Activated CD4-positive, alpha-beta T cell treated with anti-CD3 and anti-CD28 coated beads for 36 hours (primary cell): ENCODE results near the gene STOML3. TPM values are rescaled to one million over a fixed set of nuclear protein-coding genes. Genes with fewer than 3 reads are reported as not detected.

Experiments
- ATAC-seq: fragments of 200-7000 bp; cut with Tn5 transposase; one replicate; pipeline ENCODE4 v1.10.0; 2021; ENCODE audit warnings: mild to moderate bottlenecking, moderate library complexity
- CTCF ChIA-PET: fragments of 350-600 bp; sonication (Branson Sonifier 250); formaldehyde crosslinking; loops from one replicate; lab custom pipeline; 2021; ENCODE audit warnings: antibody characterized with exemption; lab: Charles Lee
- POLR2A ChIA-PET: fragments of 350-600 bp; sonication (Branson Sonifier 250); formaldehyde crosslinking; loops from one replicate; lab custom pipeline; 2021; ENCODE audit warnings: antibody characterized with exemption, inconsistent platforms; lab: Charles Lee
- DNase-seq: peaks from one replicate; pipeline ENCODE4 v3.0.0-alpha.2; 2020
- H3K27ac Mint-ChIP-seq: one replicate; pipeline ENCODE4 v1.8.0; 2021; ENCODE audit warnings: mixed read lengths
- H3K27me3 Mint-ChIP-seq: one replicate; pipeline ENCODE4 v1.8.0; 2021; ENCODE audit warnings: mixed read lengths
- H3K36me3 Mint-ChIP-seq: one replicate; pipeline ENCODE4 v1.8.0; 2021; ENCODE audit warnings: low read depth, mixed read lengths
- H3K4me1 Mint-ChIP-seq: one replicate; pipeline ENCODE4 v1.8.0; 2021; ENCODE audit warnings: mixed read lengths
- H3K4me3 Mint-ChIP-seq: one replicate; pipeline ENCODE4 v1.8.0; 2021; ENCODE audit warnings: mild to moderate bottlenecking, moderate library complexity, mixed read lengths
- H3K9me3 Mint-ChIP-seq: one replicate; pipeline ENCODE4 v1.8.0; 2021; ENCODE audit warnings: low read depth, mixed read lengths
- intact Hi-C, 2 experiments: fragments of 100-400 bp; cut with DNase I in 1 of 2; cut with micrococcal nuclease in 1 of 2; formaldehyde crosslinking; loops; one replicate each; pipeline versions ENCODE4 v1.14.2 to v1.15.1; 2022 to 2024; cut with DNase I, micrococcal nuclease
- total RNA-seq, 2 experiments: library from RNA; stranded (reverse); gene quantifications; one replicate each; pipeline ENCODE4 v1.2.3, GENCODE V29; 2021

Gene STOML3
- not detected for total RNA-seq

DNA sequence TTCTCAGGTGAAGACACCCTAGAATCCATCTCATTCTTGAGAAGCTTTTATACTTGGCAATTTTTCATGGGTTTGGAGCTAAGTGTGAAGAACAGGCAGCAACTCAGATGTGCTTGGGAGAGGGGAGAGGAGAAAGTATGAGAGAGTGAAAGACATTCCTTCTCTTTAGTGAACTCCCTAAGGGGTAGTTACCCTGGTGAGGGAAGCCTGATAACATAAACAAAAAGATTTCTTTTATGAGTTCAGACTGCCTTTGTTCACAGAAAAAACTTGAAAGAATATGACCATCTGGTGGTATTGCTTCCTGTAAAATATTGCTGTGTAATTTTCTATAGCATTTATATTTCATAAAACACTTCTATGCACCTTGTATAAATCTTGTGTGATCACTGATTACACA lies at the start of gene STOML3:
Gene STOML3, minus strand, starts transcription at position 139 of the 400 bp plus-strand sequence. Its CDS starts 110 bp downstream, at position 29.
- Mint-ChIP-seq H3K36me3 (no peaks in the 10 kb centered on the region), H3K9me3 (no peaks in the 10 kb centered on the region), H3K27ac (no peak within 1 kb of the TSS), H3K27me3 (no peaks in the 10 kb centered on the region), H3K4me3 (no peak within 1 kb of the TSS), H3K4me1 (peaks cover 4% of the 10 kb centered on the region)
- ChIA-PET CTCF (no interaction called here), POLR2A (no interaction called here)
- intact Hi-C loops: no loop called here
- no peak for ATAC-seq
- DNase-seq: no peak

DNA sequence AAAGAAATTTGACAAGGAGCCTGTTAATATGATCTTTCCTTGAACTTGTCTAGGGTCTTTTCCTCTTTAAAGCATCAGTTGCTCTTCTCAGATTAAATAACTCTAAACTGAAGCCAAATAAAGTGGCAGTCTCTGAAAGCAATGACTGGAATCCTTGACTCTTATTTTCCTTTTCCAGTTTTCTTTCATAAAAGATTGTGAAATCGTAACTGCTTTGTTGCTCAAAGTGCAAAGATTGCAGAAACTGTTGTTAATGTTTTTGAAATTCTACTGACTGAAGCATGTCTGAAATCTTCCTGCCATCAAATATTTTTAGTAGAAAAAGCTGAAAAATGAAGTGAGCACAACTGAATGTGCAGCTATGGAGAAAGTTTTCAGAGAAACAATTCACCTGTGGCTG lies 49.6 kb upstream of the STOML3 start:
- ChIA-PET CTCF (interaction anchor here (1.0 kb wide), 2 partner anchors 11 to 576 kb away, joined by 4 to 6 read pairs; no protein-coding TSS in a partner anchor), POLR2A (no interaction called here)
- H3K4me1 Mint-ChIP-seq: peaks cover 33% of the 10 kb centered on the region
- intact Hi-C loops: no loop called here
- H3K27ac Mint-ChIP-seq: peak overlapping the region; percentile 42
- peak overlapping the region; percentile 98 for H3K4me3 Mint-ChIP-seq
- no peaks in the 10 kb centered on the region for H3K9me3 Mint-ChIP-seq
- no peak for DNase-seq
- H3K36me3 Mint-ChIP-seq: peaks cover 16% of the 10 kb centered on the region
- no peaks in the 10 kb centered on the region for H3K27me3 Mint-ChIP-seq
- ATAC-seq: no peak

DNA sequence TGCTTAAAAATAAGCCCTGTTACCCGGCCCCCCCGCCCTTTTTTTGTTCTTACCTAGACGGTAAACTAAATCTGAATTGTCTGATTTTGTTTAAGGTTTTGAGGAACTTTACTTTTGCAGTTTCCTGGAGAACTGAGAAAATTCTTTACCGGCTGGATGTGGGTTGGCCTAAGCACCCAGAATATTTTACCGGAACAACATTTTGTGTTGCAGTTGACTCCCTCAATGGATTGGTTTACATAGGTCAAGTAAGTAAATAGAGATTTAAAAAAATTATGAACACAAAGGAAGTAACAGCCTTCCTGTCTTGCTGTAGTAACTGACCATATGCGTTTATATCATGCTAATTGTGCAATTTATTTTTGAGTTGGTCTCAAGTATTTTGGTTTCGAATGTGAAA lies 48.4 kb upstream of the STOML3 start:
- peak overlapping the region; percentile 97 for H3K27ac Mint-ChIP-seq
- H3K36me3 Mint-ChIP-seq: peaks cover 14% of the 10 kb centered on the region
- POLR2A ChIA-PET: interaction anchor here (2.1 kb wide), 1 partner anchor 57 kb away, joined by 7 read pairs; no protein-coding TSS in a partner anchor
- ATAC-seq (no peak), DNase-seq (no peak)
- intact Hi-C loops: loop anchor here (2.0 to 10.0 kb wide), 5 partner anchors 58 to 1736 kb away; partner anchors contain the start of genes LHFPL6 (in 2 of the 2), COG6 (in 1 of the 2) and MRPS31 (in 1 of the 2)
- no peaks in the 10 kb centered on the region for H3K27me3 Mint-ChIP-seq
- H3K4me3 Mint-ChIP-seq: peak overlapping the region; percentile 98
- no peaks in the 10 kb centered on the region for H3K9me3 Mint-ChIP-seq
- CTCF ChIA-PET: interaction anchor here (0.8 to 1.1 kb wide), 2 partner anchors 12 to 173 kb away, joined by 3 to 4 read pairs; no protein-coding TSS in a partner anchor
- peaks cover 36% of the 10 kb centered on the region for H3K4me1 Mint-ChIP-seq

- POLR2A ChIA-PET: interaction anchor here (1.2 to 2.1 kb wide), 2 partner anchors 10 to 57 kb away, joined by 6 to 7 read pairs; no protein-coding TSS in a partner anchor
- intact Hi-C loops: loop anchor here (1.0 to 10.0 kb wide), 8 partner anchors 57 to 1736 kb away; partner anchors contain the start of genes LHFPL6 (in 2 of the 2), COG6 (in 1 of the 2), MRPS31 (in 1 of the 2) and UFM1 (in 1 of the 2)
- peak; percentile 82 for DNase-seq
- Mint-ChIP-seq H3K4me1 (peaks cover 41% of the 10 kb centered on the region), H3K27ac (peak overlapping the region; percentile 97), H3K9me3 (no peaks in the 10 kb centered on the region), H3K4me3 (peak overlapping the region; percentile 98), H3K36me3 (peaks cover 14% of the 10 kb centered on the region), H3K27me3 (no peaks in the 10 kb centered on the region)
- CTCF ChIA-PET: interaction anchor here (0.8 to 1.9 kb wide), 4 partner anchors 11 to 573 kb away, joined by 3 to 7 read pairs (median 4); no protein-coding TSS in a partner anchor
- ATAC-seq: peak; percentile 72
Observed at GRCh38 chr13:39038569-39039030, 48.0 kb upstream of the STOML3 start.

DNA sequence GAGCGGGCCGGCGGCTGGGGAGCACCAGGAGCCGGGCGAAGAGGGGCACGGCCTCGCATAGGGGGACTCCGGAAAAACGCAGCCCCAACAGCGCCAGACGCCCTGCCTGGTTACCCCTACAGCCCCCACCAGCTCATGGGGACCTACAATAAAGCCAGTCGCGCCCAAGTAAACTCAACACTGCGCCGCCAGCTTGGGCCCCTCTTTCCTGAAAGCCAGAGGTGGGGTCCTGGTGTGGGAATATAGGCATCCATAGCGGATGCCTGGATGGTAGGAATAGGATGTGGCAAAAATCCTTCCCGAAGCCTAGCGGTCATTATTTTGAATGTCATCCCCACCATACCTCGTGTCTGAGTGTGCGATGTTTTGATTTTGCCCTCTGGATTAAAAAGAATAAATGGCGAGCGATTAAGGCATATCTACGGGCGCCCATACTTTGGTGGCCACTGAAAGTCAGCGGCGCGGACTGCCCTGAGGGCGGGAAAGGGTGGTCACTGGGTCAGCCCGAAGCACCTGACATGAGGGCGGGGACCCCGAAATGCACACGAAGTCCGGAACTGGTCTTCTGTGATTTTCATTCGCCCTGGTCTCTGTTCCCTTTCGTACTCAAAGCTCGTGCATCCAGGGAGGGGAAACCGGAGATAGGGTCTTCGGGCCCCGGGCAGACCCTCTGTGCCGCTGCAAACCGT lies 47.4 kb upstream of the STOML3 start, which contains the start of the genes NHLRC3 and PROSER1:
Gene NHLRC3, plus strand, starts transcription at position 577 of the 689 bp plus-strand sequence. CDS start 184 bp downstream, outside the sequence.
Gene PROSER1, minus strand, starts transcription at position 210 of the 689 bp plus-strand sequence. CDS start 847 bp downstream, outside the sequence.
- intact Hi-C loops: loop anchor here (1.0 to 10.0 kb wide), 9 partner anchors 57 to 1979 kb away; partner anchors contain the start of genes LHFPL6 (in 2 of the 2), COG6 (in 1 of the 2), MRPS31 (in 1 of the 2) and SUPT20H (in 1 of the 2)
- Mint-ChIP-seq H3K27ac (peak within 1 kb of the TSS; percentile 97), H3K4me3 (peak within 1 kb of the TSS; percentile 98), H3K36me3 (peaks cover 14% of the 10 kb centered on the region), H3K27me3 (no peaks in the 10 kb centered on the region), H3K4me1 (peaks cover 45% of the 10 kb centered on the region), H3K9me3 (no peaks in the 10 kb centered on the region)
- DNase-seq (peak; percentile 87), ATAC-seq (peak; percentile 74)
- POLR2A ChIA-PET: interaction anchor here (1.0 to 2.1 kb wide), 3 partner anchors 10 to 58 kb away, joined by 3 to 7 read pairs (median 6); no protein-coding TSS in a partner anchor
- CTCF ChIA-PET: interaction anchor here (0.6 to 1.9 kb wide), 6 partner anchors 8 to 583 kb away, joined by 3 to 7 read pairs (median 4); no protein-coding TSS in a partner anchor

GRCh38 chr13:39037410-39037879 lies 46.8 kb upstream of the STOML3 start:
- peaks cover 47% of the 10 kb centered on the region for H3K4me1 Mint-ChIP-seq
- ATAC-seq (peak; percentile 21), DNase-seq (no peak)
- CTCF ChIA-PET: interaction anchor here (0.6 to 1.9 kb wide), 6 partner anchors 9 to 584 kb away, joined by 3 to 7 read pairs (median 4); no protein-coding TSS in a partner anchor
- intact Hi-C loops: loop anchor here (2.0 to 10.0 kb wide), 4 partner anchors 60 to 1979 kb away; partner anchors contain the start of genes LHFPL6 (in 1 of the 2), MRPS31 (in 1 of the 2) and SUPT20H (in 1 of the 2)
- POLR2A ChIA-PET: interaction anchor here (0.5 to 2.1 kb wide), 4 partner anchors 9 to 95 kb away, joined by 3 to 7 read pairs (median 6); no protein-coding TSS in a partner anchor
- no peaks in the 10 kb centered on the region for H3K9me3 Mint-ChIP-seq
- no peaks in the 10 kb centered on the region for H3K27me3 Mint-ChIP-seq
- H3K27ac Mint-ChIP-seq: peak overlapping the region; percentile 97
- H3K36me3 Mint-ChIP-seq: peaks cover 14% of the 10 kb centered on the region
- peak overlapping the region; percentile 98 for H3K4me3 Mint-ChIP-seq

DNA sequence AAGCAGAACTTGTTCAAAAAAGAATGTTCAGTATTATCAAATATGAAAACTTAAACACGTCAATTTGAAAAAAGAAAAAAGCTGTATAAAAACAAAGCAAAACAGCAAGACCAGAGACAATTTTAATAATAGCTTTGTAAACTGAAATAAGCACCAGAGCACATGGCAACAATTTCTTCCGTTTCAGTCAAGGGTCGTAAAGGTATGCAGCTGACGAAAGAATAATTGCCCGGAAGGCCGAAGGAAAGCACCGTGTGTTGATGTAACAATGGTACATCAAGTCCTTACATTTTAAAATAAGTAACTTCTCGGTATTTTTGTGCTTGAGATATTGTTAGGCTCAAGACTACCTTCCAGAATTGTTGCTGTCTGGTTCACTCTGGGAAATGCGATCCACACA lies 45.6 kb upstream of the STOML3 start:
- intact Hi-C loops: loop anchor here (2.0 to 10.0 kb wide), 4 partner anchors 61 to 1977 kb away; partner anchors contain the start of genes LHFPL6 (in 1 of the 2), MRPS31 (in 1 of the 2) and SUPT20H (in 1 of the 2)
- CTCF ChIA-PET: interaction anchor here (0.7 to 1.9 kb wide), 3 partner anchors 10 to 106 kb away, joined by 3 to 4 read pairs (median 4); no protein-coding TSS in a partner anchor
- Mint-ChIP-seq H3K9me3 (no peaks in the 10 kb centered on the region), H3K27me3 (no peaks in the 10 kb centered on the region), H3K4me3 (peak overlapping the region; percentile 98), H3K27ac (peak overlapping the region; percentile 93), H3K36me3 (peaks cover 18% of the 10 kb centered on the region), H3K4me1 (peaks cover 53% of the 10 kb centered on the region)
- DNase-seq (peak; percentile 46), ATAC-seq (no peak)
- POLR2A ChIA-PET: interaction anchor here (0.7 kb wide), 1 partner anchor 237 kb away, joined by 4 read pairs; no protein-coding TSS in a partner anchor

DNA sequence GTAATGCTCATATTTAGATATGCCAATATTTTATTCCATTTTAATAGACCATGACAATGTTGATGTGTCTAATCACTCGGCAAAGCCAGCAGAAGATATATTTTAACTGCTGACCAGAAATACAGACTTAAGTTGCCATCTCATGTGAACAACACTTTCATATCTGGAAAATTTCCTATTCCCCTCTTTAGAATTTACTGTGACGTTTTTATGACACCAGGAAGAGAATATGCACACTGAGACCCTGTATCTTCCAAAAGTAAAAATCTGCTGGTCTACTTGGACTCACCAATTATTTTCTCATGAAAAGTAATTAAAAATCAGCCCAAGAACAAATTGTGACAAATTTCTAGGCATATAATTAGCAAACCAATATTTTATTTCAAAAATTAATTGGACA lies 45.2 kb upstream of the STOML3 start:
- H3K4me3 Mint-ChIP-seq: peak overlapping the region; percentile 98
- ATAC-seq (no peak), DNase-seq (no peak)
- no peaks in the 10 kb centered on the region for H3K27me3 Mint-ChIP-seq
- intact Hi-C loops: loop anchor here (2.0 to 10.0 kb wide), 4 partner anchors 62 to 1977 kb away; partner anchors contain the start of genes LHFPL6 (in 1 of the 2), MRPS31 (in 1 of the 2) and SUPT20H (in 1 of the 2)
- CTCF ChIA-PET: interaction anchor here (0.6 to 0.8 kb wide), 2 partner anchors 13 to 624 kb away, joined by 4 read pairs; no protein-coding TSS in a partner anchor
- peaks cover 16% of the 10 kb centered on the region for H3K36me3 Mint-ChIP-seq
- POLR2A ChIA-PET: interaction anchor here (0.7 kb wide), 1 partner anchor 238 kb away, joined by 4 read pairs; no protein-coding TSS in a partner anchor
- H3K27ac Mint-ChIP-seq: peak overlapping the region; percentile 93
- H3K9me3 Mint-ChIP-seq: no peaks in the 10 kb centered on the region
- H3K4me1 Mint-ChIP-seq: peaks cover 51% of the 10 kb centered on the region

GRCh38 chr13:39035204-39035603 lies 44.6 kb upstream of the STOML3 start:
- Mint-ChIP-seq H3K9me3 (no peaks in the 10 kb centered on the region), H3K4me1 (peaks cover 45% of the 10 kb centered on the region), H3K27me3 (no peaks in the 10 kb centered on the region), H3K27ac (peak overlapping the region; percentile 93), H3K4me3 (peak overlapping the region; percentile 98), H3K36me3 (peaks cover 11% of the 10 kb centered on the region)
- ChIA-PET CTCF (interaction anchor here (0.6 kb wide), 1 partner anchor 623 kb away, joined by 4 read pairs; no protein-coding TSS in a partner anchor), POLR2A (no interaction called here)
- DNase-seq (no peak), ATAC-seq (no peak)
- intact Hi-C loops: loop anchor here (5.0 to 10.0 kb wide), 3 partner anchors 62 to 1740 kb away; partner anchors contain the start of genes LHFPL6 (in 1 of the 2) and MRPS31 (in 1 of the 2)

- H3K27me3 Mint-ChIP-seq: no peaks in the 10 kb centered on the region
- H3K36me3 Mint-ChIP-seq: peaks cover 11% of the 10 kb centered on the region
- H3K27ac Mint-ChIP-seq: no peak overlapping the region
- POLR2A ChIA-PET: no interaction called here
- H3K4me3 Mint-ChIP-seq: peak overlapping the region; percentile 98
- no peak for DNase-seq
- H3K4me1 Mint-ChIP-seq: peaks cover 35% of the 10 kb centered on the region
- no peak for ATAC-seq
- CTCF ChIA-PET: interaction anchor here (1.3 kb wide), 1 partner anchor 226 kb away, joined by 3 read pairs; no protein-coding TSS in a partner anchor
- intact Hi-C loops: loop anchor here in 1 of 2 experiments (10.0 kb wide), 1 partner anchor 1741 kb away; the partner anchor contains the start of gene MRPS31
- no peaks in the 10 kb centered on the region for H3K9me3 Mint-ChIP-seq
Observed at GRCh38 chr13:39034085-39034484, 43.5 kb upstream of the STOML3 start.
